Suprapubic skin (tissue), 4 donors: ENCODE data around the gene KIF5C.

Experiments used
- POLR2A ChIP-seq, 2 donors: fragments of 450-650 bp; IDR thresholded peaks; one replicate each; pipeline ENCODE4 v1.6.1; 2017; ENCODE audit warnings: antibody characterized with exemption in 2 of 2, mild to moderate bottlenecking in 2 of 2, moderate library complexity in 2 of 2
- POLR2AphosphoS5 ChIP-seq, 3 donors: sonication (generic); formaldehyde crosslinking; IDR thresholded peaks; one replicate each; pipeline ENCODE4 v1.6.1; 2017; ENCODE audit warnings: antibody characterized with exemption in 3 of 3

DNA sequence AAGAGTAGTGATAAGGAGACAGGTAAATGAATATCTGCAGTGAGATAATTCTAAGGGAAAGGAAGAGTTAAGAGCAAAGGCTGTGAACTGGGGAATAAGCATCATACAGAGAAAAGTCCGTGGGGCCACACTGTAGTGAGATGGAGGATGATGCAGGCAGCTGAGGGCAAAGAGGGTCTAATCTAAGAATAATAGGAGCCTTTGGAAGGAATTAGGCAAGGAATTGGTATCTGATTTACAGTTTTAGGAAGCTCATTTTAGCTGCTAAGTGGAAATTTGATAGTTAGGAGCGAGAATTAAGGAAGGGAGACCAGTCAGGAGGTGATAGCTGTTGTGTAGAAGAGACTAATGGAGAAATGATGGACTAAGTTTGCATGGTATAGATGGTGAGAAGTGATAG is 43.5 kb downstream of the KIF5C start:
- TF ChIP-seq POLR2AphosphoS5 (IDR thresholded peaks at IDR 0.05): no peak
- TF ChIP-seq POLR2A (IDR thresholded peaks at IDR 0.05): no peak
